ENCODE measurements around the gene HTR3E. TPM values are rescaled to one million over a fixed set of nuclear protein-coding genes. Genes with fewer than 3 reads are reported as not detected.

Gene HTR3E
- total RNA-seq, 2 experiments from 2014 or later: not detected

DNA sequence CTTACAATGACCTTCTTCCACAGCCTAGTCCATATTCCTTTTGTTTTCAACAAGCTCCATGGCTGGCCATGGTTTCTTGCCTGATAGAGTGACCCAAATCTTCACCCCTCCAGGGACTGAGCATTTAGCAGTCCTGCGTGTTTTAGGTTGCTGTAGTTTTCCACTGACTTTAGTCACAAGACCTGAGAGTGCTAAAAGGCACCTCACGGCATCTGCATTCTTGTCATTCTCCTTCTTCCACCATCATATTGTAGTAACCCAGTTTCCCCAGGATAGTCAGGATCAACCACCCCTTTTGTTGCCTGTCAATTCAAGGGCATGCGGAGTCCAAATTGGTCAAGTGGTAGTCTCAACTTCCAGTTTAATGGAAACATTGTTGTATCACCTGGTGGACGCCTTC is 23.2 kb upstream of the HTR3E start:
- Mint-ChIP-seq H3K27ac (no peak overlapping the region), H3K4me3 (no peak overlapping the region), H3K4me1 (ENCODE audit: low read depth) (no peaks in the 10 kb centered on the region), H3K36me3 (ENCODE audit: low read depth) (no peaks in the 10 kb centered on the region), H3K9me3 (no peaks in the 10 kb centered on the region), H3K27me3 (peaks cover 11% of the 10 kb centered on the region)
- DNase-seq (no peak), ATAC-seq (ENCODE audit: poor library complexity) (no peak)
- no peaks in the 10 kb centered on the region for H3K4me1 ChIP-seq (ENCODE audit: insufficient read depth, low read length)
- no peak overlapping the region for H3K4me3 ChIP-seq (ENCODE audit: low read length)
- TF ChIP-seq, protein P1, sequence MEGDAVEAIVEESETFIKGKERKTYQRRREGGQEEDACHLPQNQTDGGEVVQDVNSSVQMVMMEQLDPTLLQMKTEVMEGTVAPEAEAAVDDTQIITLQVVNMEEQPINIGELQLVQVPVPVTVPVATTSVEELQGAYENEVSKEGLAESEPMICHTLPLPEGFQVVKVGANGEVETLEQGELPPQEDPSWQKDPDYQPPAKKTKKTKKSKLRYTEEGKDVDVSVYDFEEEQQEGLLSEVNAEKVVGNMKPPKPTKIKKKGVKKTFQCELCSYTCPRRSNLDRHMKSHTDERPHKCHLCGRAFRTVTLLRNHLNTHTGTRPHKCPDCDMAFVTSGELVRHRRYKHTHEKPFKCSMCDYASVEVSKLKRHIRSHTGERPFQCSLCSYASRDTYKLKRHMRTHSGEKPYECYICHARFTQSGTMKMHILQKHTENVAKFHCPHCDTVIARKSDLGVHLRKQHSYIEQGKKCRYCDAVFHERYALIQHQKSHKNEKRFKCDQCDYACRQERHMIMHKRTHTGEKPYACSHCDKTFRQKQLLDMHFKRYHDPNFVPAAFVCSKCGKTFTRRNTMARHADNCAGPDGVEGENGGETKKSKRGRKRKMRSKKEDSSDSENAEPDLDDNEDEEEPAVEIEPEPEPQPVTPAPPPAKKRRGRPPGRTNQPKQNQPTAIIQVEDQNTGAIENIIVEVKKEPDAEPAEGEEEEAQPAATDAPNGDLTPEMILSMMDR (IDR thresholded peaks at IDR 0.05): no peak
- ChIA-PET CTCF (no interaction called here), POLR2A (no interaction called here)
- peaks cover 0 to 6% of the 10 kb centered on the region in 2 experiments for H3K9me3 ChIP-seq (ENCODE audit: control insufficient read depth in 1 of 2, insufficient read depth in 1 of 2, low read length in 2 of 2)
- H3K36me3 ChIP-seq (ENCODE audit: insufficient read depth, low read length): no peaks in the 10 kb centered on the region
- H3K27me3 ChIP-seq (ENCODE audit: control insufficient read depth in 1 of 2, insufficient read depth in 2 of 2, low read length in 2 of 2): no peaks in the 10 kb centered on the region
- H3K27ac ChIP-seq (ENCODE audit: low read depth in 1 of 2, low read length in 2 of 2): no peak overlapping the region
- intact Hi-C loops (cut with DNase I, micrococcal nuclease): no loop called here

GRCh38 chr3:184075901-184076300 is 21.0 kb upstream of the HTR3E start:
- H3K27me3 ChIP-seq (ENCODE audit: control insufficient read depth in 1 of 2, insufficient read depth in 2 of 2, low read length in 2 of 2): no peaks in the 10 kb centered on the region
- ATAC-seq (ENCODE audit: poor library complexity): no peak
- no peak overlapping the region for H3K27ac ChIP-seq (ENCODE audit: low read depth in 1 of 2, low read length in 2 of 2)
- Mint-ChIP-seq H3K27ac (no peak overlapping the region), H3K4me3 (no peak overlapping the region), H3K27me3 (peaks cover 11% of the 10 kb centered on the region), H3K4me1 (ENCODE audit: low read depth) (no peaks in the 10 kb centered on the region), H3K9me3 (no peaks in the 10 kb centered on the region), H3K36me3 (ENCODE audit: low read depth) (no peaks in the 10 kb centered on the region)
- ChIA-PET CTCF (no interaction called here), POLR2A (no interaction called here)
- no peaks in the 10 kb centered on the region for H3K9me3 ChIP-seq (ENCODE audit: control insufficient read depth in 1 of 2, insufficient read depth in 1 of 2, low read length in 2 of 2)
- no peaks in the 10 kb centered on the region for H3K36me3 ChIP-seq (ENCODE audit: insufficient read depth, low read length)
- intact Hi-C loops (cut with DNase I, micrococcal nuclease): no loop called here
- no peaks in the 10 kb centered on the region for H3K4me1 ChIP-seq (ENCODE audit: insufficient read depth, low read length)
- no peak for DNase-seq
- H3K4me3 ChIP-seq (ENCODE audit: low read length): no peak overlapping the region
- TF ChIP-seq, protein P1 (IDR thresholded peaks at IDR 0.05): no peak

GRCh38 chr3:184077881-184078280 is 19.0 kb upstream of the HTR3E start:
- no peak overlapping the region for H3K27ac ChIP-seq (ENCODE audit: low read depth in 1 of 2, low read length in 2 of 2)

More at GRCh38 chr3:184077881-184078280, 19.0 kb upstream of the HTR3E start:
- H3K9me3 ChIP-seq (ENCODE audit: control insufficient read depth in 1 of 2, insufficient read depth in 1 of 2, low read length in 2 of 2): peaks cover 0 to 6% of the 10 kb centered on the region in 2 experiments
- TF ChIP-seq, protein P1 (IDR thresholded peaks at IDR 0.05): no peak
- no peak for ATAC-seq (ENCODE audit: poor library complexity)
- ChIA-PET POLR2A (no interaction called here), CTCF (no interaction called here)
- H3K36me3 Mint-ChIP-seq (ENCODE audit: low read depth): no peaks in the 10 kb centered on the region
- intact Hi-C loops (cut with DNase I, micrococcal nuclease): no loop called here
- no peak overlapping the region for H3K4me3 Mint-ChIP-seq
- H3K36me3 ChIP-seq (ENCODE audit: insufficient read depth, low read length): no peaks in the 10 kb centered on the region
- no peak overlapping the region for H3K4me3 ChIP-seq (ENCODE audit: low read length)
- no peaks in the 10 kb centered on the region for H3K9me3 Mint-ChIP-seq
- no peaks in the 10 kb centered on the region for H3K4me1 Mint-ChIP-seq (ENCODE audit: low read depth)
- peaks cover 11% of the 10 kb centered on the region for H3K27me3 Mint-ChIP-seq
- no peak for DNase-seq
- no peaks in the 10 kb centered on the region for H3K4me1 ChIP-seq (ENCODE audit: insufficient read depth, low read length)
- H3K27me3 ChIP-seq (ENCODE audit: control insufficient read depth in 1 of 2, insufficient read depth in 2 of 2, low read length in 2 of 2): no peaks in the 10 kb centered on the region
- no peak overlapping the region for H3K27ac Mint-ChIP-seq
